Suprapubic skin (tissue), 4 donors: ENCODE results near the gene FAAP20. TPM values are rescaled to one million over a fixed set of nuclear protein-coding genes. Genes with fewer than 3 reads are reported as not detected.

Source experiments
- DNase-seq, 2 donors: peaks; one replicate each; pipeline ENCODE4 v3.0.0-alpha.2; 2019; ENCODE audit warnings: low spot score in 2 of 2
- H3K27ac ChIP-seq: fragments of 200-600 bp; sonication (generic); one replicate; pipeline ENCODE4 v1.5.1; 2019
- H3K27me3 ChIP-seq: fragments of 200-600 bp; sonication (generic); one replicate; pipeline ENCODE4 v1.5.1; 2019
- H3K36me3 ChIP-seq: fragments of 200-600 bp; sonication (generic); one replicate; pipeline ENCODE4 v1.5.1; 2019
- H3K4me1 ChIP-seq: fragments of 200-600 bp; sonication (generic); one replicate; pipeline ENCODE4 v1.5.1; 2019
- H3K4me3 ChIP-seq: fragments of 200-600 bp; sonication (generic); one replicate; pipeline ENCODE4 v1.5.1; 2019; ENCODE audit warnings: mild to moderate bottlenecking
- H3K9me3 ChIP-seq: fragments of 200-600 bp; sonication (generic); one replicate; pipeline ENCODE4 v1.5.1; 2019
- CTCF ChIP-seq, 2 donors: fragments of 200-600 bp in 1 of 2; fragments of 450-650 bp in 1 of 2; sonication (generic) in 1 of 2; IDR thresholded peaks; one replicate each; pipeline ENCODE4 v1.5.1; 2016 to 2019; ENCODE audit warnings: antibody characterized with exemption in 2 of 2, mild to moderate bottlenecking in 1 of 2, moderate library complexity in 1 of 2
- EP300 ChIP-seq: sonication (generic); formaldehyde crosslinking; IDR thresholded peaks from one replicate; pipeline ENCODE4 v1.6.1; 2017; ENCODE audit warnings: antibody characterized with exemption
- POLR2A ChIP-seq, 2 donors: fragments of 450-650 bp; IDR thresholded peaks; one replicate each; pipeline ENCODE4 v1.6.1; 2017; ENCODE audit warnings: antibody characterized with exemption in 2 of 2, mild to moderate bottlenecking in 2 of 2, moderate library complexity in 2 of 2
- POLR2AphosphoS5 ChIP-seq, 3 donors: sonication (generic); formaldehyde crosslinking; IDR thresholded peaks; one replicate each; pipeline ENCODE4 v1.6.1; 2017; ENCODE audit warnings: antibody characterized with exemption in 3 of 3
- WGBS: methylation state at CpG from one replicate; pipeline ENCODE4 v1.1.5; 2018; 5-methylcytosine and 5-hydroxymethylcytosine counted together
- total RNA-seq, 4 donors: library from RNA; depleted of rRNA; stranded (reverse); fragments of >200 nt; gene quantifications; one replicate each; pipeline ENCODE4 v1.1.0, GENCODE V29; 2016

Gene FAAP20
- total RNA-seq, 4 donors from 2014 or later: 18.6 to 47.3 (median 24.9) TPM

DNA sequence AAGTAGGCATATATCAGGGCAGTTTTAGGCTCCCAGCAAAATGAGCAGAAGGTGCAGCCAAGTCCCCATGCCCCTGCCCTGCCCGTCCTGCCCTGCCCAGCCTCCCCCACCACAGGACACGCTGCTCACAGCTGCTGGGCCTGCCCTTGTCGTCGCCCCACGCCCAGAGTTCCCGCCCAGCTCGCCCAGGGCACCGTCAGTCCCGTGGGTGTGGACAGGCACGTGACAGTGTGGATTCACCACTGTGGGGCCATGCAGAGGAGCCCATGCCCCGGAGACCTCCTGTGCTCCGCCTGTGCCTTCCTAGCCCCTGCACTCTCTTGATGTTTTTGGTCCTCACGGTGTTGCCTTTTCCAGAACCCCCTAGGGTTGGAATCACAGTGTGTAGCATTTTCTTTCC, 7.0 kb downstream of the FAAP20 start:
- DNase-seq: peak in 1 of 2 donors; percentile 76
- no peaks in the 10 kb centered on the region for H3K27me3 ChIP-seq
- peaks cover 41% of the 10 kb centered on the region for H3K4me1 ChIP-seq
- 79% methylated on average over 3 of the region's 13 CpGs for WGBS
- TF ChIP-seq POLR2A (IDR thresholded peaks at IDR 0.05) (no peak), POLR2AphosphoS5 (IDR thresholded peaks at IDR 0.05) (no peak), CTCF (IDR thresholded peaks at IDR 0.05) (no peak), EP300 (no peak)
- peaks cover 12% of the 10 kb centered on the region for H3K36me3 ChIP-seq
- no peak overlapping the region for H3K4me3 ChIP-seq
- no peaks in the 10 kb centered on the region for H3K9me3 ChIP-seq
- no peak overlapping the region for H3K27ac ChIP-seq

- Histone ChIP-seq H3K27ac (no peak overlapping the region), H3K36me3 (peaks cover 12% of the 10 kb centered on the region), H3K27me3 (no peaks in the 10 kb centered on the region), H3K9me3 (no peaks in the 10 kb centered on the region), H3K4me3 (no peak overlapping the region), H3K4me1 (peaks cover 36% of the 10 kb centered on the region)
- DNase-seq: no peak
- no peak for TF ChIP-seq POLR2AphosphoS5 (IDR thresholded peaks at IDR 0.05)
- TF ChIP-seq CTCF (IDR thresholded peaks at IDR 0.05): no peak
- no peak for TF ChIP-seq POLR2A (IDR thresholded peaks at IDR 0.05)
- TF ChIP-seq EP300: no peak
- whole genome bisulfite sequencing: 87% methylated on average over 9 of the region's 9 CpGs
Measured at GRCh38 chr1:2186901-2187300, 7.7 kb downstream of the FAAP20 start.

GRCh38 chr1:2185880-2186855, 8.4 kb downstream of the FAAP20 start:
- no peak for TF ChIP-seq CTCF (IDR thresholded peaks at IDR 0.05)
- TF ChIP-seq POLR2AphosphoS5 (IDR thresholded peaks at IDR 0.05): no peak
- TF ChIP-seq EP300: no peak
- no peak for TF ChIP-seq POLR2A (IDR thresholded peaks at IDR 0.05)
- Histone ChIP-seq H3K9me3 (no peaks in the 10 kb centered on the region), H3K4me3 (no peak overlapping the region), H3K4me1 (peaks cover 32% of the 10 kb centered on the region), H3K27me3 (no peaks in the 10 kb centered on the region), H3K27ac (no peak overlapping the region), H3K36me3 (peaks cover 12% of the 10 kb centered on the region)
- WGBS: 91% methylated on average over 18 of the region's 38 CpGs
- no peak for DNase-seq

GRCh38 chr1:2184934-2185333, 9.6 kb downstream of the FAAP20 start:
- H3K4me1 ChIP-seq: peaks cover 20% of the 10 kb centered on the region
- DNase-seq: peak in 1 of 2 donors; percentile 76
- H3K36me3 ChIP-seq: peaks cover 12% of the 10 kb centered on the region
- no peak overlapping the region for H3K27ac ChIP-seq
- H3K4me3 ChIP-seq: no peak overlapping the region
- TF ChIP-seq EP300: no peak
- TF ChIP-seq POLR2AphosphoS5 (IDR thresholded peaks at IDR 0.05): no peak
- no peak for TF ChIP-seq POLR2A (IDR thresholded peaks at IDR 0.05)
- no peak for TF ChIP-seq CTCF (IDR thresholded peaks at IDR 0.05)
- no peaks in the 10 kb centered on the region for H3K27me3 ChIP-seq
- WGBS: 96% methylated on average over 28 of the region's 33 CpGs
- no peaks in the 10 kb centered on the region for H3K9me3 ChIP-seq

DNA sequence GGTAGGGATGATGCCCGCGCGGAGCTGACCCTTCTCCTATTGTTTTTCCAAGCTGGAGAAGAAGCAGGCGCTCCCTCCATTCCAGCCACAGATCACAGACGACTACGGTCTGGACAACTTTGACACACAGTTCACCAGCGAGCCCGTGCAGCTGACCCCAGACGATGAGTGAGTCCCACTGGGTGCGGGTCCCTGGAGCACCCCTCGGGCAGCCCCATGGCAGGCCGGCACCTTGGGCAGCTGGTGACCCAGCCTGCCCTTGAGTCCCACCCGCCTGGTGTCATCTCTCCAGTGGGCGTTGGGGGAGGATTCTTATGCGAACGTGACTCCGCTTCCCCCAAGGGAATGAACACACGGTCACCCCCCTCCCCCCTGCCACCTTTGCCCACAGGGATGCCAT, 10.0 kb downstream of the FAAP20 start:
- Histone ChIP-seq H3K9me3 (no peaks in the 10 kb centered on the region), H3K4me3 (no peak overlapping the region), H3K27ac (no peak overlapping the region), H3K36me3 (peaks cover 12% of the 10 kb centered on the region), H3K4me1 (peaks cover 16% of the 10 kb centered on the region), H3K27me3 (no peaks in the 10 kb centered on the region)
- 87% methylated on average over 16 of the region's 18 CpGs for whole genome bisulfite sequencing
- DNase-seq: no peak
- TF ChIP-seq POLR2AphosphoS5 (IDR thresholded peaks at IDR 0.05): no peak
- TF ChIP-seq POLR2A (IDR thresholded peaks at IDR 0.05): no peak
- no peak for TF ChIP-seq EP300
- no peak for TF ChIP-seq CTCF (IDR thresholded peaks at IDR 0.05)
